ENCODE data around the gene DACH1. TPM values are rescaled to one million over a fixed set of nuclear protein-coding genes. Genes with fewer than 3 reads are reported as not detected.

DACH1 gene
- polyA plus RNA-seq, 1 donor from 2014 or later, result not detected

DNA sequence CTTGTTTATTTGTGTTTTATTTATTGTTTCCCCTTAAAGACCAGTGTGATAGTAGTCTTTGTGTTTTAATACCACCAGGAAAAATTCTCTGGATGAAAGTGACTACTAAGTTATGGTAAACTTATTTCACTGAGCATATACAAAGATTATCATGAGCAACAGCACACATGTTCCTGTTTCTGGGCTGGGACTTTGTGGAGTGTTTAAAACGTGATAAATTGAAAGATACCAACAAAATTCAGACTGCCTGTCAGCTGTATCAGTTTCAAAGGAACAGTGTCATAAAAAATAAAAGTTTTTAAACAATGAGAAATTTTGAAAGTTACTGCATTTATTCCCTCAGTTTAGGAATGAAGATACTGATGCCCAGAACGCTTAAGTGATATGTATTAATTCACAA is 259.4 kb downstream of the DACH1 start:
- no peak overlapping the region for H3K4me3 Mint-ChIP-seq
- H3K9me3 Mint-ChIP-seq, result no peaks in the 10 kb centered on the region
- H3K27ac Mint-ChIP-seq, result no peak overlapping the region
- H3K36me3 Mint-ChIP-seq, result no peaks in the 10 kb centered on the region
- no peaks in the 10 kb centered on the region for H3K4me1 Mint-ChIP-seq
- H3K27me3 Mint-ChIP-seq, result no peaks in the 10 kb centered on the region

DNA sequence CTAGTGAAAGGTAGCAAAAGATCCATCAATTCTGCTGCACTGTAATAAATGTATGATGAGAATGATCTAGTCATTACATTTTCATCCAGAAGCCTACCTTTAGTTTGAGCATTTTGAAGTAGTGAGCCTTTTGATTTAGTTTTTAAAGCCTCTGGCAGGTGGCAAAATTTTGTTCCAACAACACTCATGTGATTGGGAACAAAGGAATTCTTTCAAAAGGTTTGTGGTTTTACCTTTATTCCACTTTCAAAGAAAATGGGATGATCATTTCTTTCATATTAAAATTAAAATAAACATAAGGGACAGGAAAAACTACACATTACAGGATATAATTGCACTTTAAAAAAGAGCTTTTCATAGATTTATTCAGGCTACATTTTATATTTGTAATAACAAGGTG is 260.2 kb downstream of the DACH1 start:
- no peak overlapping the region for H3K4me3 Mint-ChIP-seq
- peaks cover 0 to 3% (median 1%) of the 10 kb centered on the region in 3 donors for H3K9me3 Mint-ChIP-seq
- H3K36me3 Mint-ChIP-seq, result no peaks in the 10 kb centered on the region
- no peaks in the 10 kb centered on the region for H3K27me3 Mint-ChIP-seq
- no peak overlapping the region for H3K27ac Mint-ChIP-seq
- H3K4me1 Mint-ChIP-seq, result no peaks in the 10 kb centered on the region

DNA sequence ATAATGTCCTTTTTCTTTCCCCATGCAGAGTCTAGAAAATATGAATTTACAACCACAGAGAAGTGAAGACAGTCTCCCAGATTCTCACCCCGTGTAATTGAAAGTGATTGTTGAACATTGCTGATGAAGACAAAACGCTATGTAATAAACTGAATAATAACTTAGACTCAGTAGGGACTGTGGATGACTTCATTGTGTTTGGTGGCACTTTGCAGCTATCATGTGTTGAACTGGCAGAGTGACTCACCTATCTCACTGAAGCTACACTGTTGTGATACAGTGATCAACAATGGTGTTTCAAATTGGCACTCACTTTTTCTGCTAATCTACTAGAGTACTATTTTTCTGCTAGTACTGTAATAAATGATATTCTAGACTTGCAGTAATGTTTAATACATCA is 261.3 kb downstream of the DACH1 start:
- no peaks in the 10 kb centered on the region for H3K4me1 Mint-ChIP-seq
- H3K27me3 Mint-ChIP-seq, result no peaks in the 10 kb centered on the region

DNA sequence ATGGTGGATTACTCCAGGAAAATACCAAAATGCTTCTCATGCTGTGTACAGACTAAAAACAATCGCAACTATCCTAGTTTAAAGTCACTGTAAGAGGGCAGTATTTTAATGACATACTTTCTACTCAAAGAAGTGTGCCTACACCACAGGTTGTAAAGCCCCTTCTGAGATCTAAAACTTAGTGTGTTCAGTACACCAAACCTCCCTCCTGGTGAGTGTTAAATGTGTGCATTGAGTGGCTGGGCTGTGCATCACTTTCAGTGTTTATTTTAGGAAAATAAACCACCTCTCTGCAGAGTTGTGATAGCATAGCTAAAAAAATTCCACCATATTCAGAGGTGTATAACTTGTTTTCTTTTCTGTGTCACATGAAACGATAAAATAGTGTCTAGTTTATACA is 263.7 kb downstream of the DACH1 start:
- H3K9me3 Mint-ChIP-seq, result peaks cover 0 to 3% (median 1%) of the 10 kb centered on the region in 3 donors
- H3K4me3 Mint-ChIP-seq, result no peak overlapping the region
- H3K27ac Mint-ChIP-seq, result no peak overlapping the region
- H3K4me1 Mint-ChIP-seq, result no peaks in the 10 kb centered on the region
- no peaks in the 10 kb centered on the region for H3K36me3 Mint-ChIP-seq
- no peaks in the 10 kb centered on the region for H3K27me3 Mint-ChIP-seq

More for the DNA sequence above, 261.3 kb downstream of the DACH1 start:
- no peaks in the 10 kb centered on the region for H3K36me3 Mint-ChIP-seq
- no peak overlapping the region for H3K27ac Mint-ChIP-seq
- H3K4me3 Mint-ChIP-seq, result no peak overlapping the region
- peaks cover 0 to 3% (median 1%) of the 10 kb centered on the region in 3 donors for H3K9me3 Mint-ChIP-seq

DNA sequence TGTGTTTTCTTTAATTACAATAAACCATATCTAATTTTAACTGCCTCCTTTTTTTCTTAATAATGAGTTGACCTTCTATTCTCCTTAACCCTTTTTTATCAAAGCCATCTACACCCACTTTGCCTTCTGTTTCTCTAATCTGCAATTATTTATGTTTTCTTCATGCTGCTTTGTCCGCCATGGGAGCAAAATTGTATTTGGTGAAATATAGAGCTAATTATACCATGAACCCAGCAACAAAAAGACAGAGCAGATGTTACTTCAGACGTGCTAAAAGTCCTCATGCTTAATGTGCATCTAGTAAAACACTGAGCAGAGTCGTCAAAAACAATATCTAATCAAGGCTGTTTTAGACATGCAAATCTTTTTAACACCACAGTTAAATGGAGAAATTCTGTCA is 264.7 kb downstream of the DACH1 start:
- Mint-ChIP-seq H3K4me1 (no peaks in the 10 kb centered on the region), H3K4me3 (no peak overlapping the region), H3K36me3 (no peaks in the 10 kb centered on the region), H3K27me3 (no peaks in the 10 kb centered on the region), H3K9me3 (peaks cover 0 to 3% (median 1%) of the 10 kb centered on the region in 3 donors), H3K27ac (no peak overlapping the region)

DNA sequence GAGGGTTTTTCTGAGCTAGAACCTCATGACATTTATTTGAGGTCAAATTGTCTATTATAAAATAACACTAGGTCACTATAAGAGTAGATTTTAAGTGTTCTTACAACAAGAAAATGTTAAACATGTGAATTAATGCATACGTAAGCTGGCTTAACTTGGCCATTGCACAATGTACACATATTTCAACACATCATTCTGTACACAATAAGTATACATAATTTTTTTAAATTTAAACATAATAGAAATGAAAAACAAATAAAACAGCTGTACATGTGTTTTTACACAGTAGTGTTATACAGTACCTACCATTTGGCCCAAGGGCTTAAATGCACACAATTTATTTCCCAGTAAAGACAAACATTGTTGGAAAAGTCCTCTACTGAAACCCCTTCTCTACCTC is 269.9 kb downstream of the DACH1 start:
- Mint-ChIP-seq H3K4me1 (no peaks in the 10 kb centered on the region), H3K27me3 (no peaks in the 10 kb centered on the region), H3K4me3 (no peak overlapping the region), H3K9me3 (no peaks in the 10 kb centered on the region), H3K27ac (no peak overlapping the region), H3K36me3 (no peaks in the 10 kb centered on the region)

DNA sequence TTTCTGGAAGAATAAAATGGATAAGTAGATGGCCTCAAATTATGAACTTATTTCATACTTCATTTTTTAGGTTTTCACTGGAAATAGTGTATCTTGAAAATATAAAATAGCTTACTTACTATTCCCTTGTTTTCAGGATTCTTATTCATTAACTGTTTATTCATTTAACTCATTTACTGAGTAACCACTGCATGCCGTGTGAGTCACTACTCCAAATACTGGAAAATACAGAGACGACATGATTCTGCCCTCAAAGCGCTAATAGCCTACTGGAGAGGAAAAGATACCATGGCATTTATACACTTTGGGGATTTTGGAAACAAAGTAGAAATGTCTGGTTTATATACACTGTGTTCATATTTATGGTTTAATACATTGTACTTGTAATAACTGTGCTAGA is 270.9 kb downstream of the DACH1 start:
- H3K4me1 Mint-ChIP-seq, result no peaks in the 10 kb centered on the region
- no peaks in the 10 kb centered on the region for H3K36me3 Mint-ChIP-seq
- no peaks in the 10 kb centered on the region for H3K27me3 Mint-ChIP-seq
- H3K9me3 Mint-ChIP-seq, result no peaks in the 10 kb centered on the region
- H3K4me3 Mint-ChIP-seq, result no peak overlapping the region
- H3K27ac Mint-ChIP-seq, result no peak overlapping the region

DNA sequence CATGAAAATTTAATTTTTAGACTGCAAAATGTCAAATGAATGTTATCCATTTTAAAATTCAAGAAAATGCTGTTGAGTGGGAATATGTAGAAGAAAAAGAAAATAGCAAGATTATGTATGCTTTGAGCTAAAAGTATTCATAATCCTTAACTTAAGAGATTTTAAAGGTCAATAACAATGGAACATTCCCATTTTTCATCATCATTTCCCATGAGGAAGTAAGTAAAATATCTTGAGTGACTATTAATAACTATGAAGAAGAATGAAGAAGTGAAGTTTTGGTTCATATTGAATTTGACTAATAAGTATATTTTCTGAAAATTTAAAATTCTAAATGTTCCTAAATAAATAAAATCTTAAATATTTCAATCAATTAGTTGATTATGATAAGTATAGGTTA is 273.4 kb downstream of the DACH1 start:
- H3K36me3 Mint-ChIP-seq, result no peaks in the 10 kb centered on the region
- H3K27ac Mint-ChIP-seq, result no peak overlapping the region
- no peak overlapping the region for H3K4me3 Mint-ChIP-seq
- H3K9me3 Mint-ChIP-seq, result no peaks in the 10 kb centered on the region
- H3K27me3 Mint-ChIP-seq, result no peaks in the 10 kb centered on the region
- H3K4me1 Mint-ChIP-seq, result no peaks in the 10 kb centered on the region

DNA sequence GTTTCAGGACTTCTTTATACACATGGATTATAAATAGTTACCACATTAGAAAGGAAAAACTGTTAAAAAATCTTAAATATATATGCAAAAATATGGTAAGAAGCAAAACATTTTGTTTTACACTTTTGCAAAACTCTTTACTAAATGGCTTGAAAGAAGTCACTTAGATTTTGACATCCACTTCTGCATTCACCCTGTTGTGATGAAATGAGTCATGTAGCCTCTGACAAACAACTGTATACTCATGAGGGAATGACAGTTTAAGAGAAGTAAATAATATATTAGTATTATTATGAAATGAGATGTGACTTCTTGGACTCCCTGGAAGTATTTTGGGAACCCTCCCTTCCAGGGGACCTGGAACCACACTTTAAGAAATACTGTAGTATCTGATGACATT is 275.6 kb downstream of the DACH1 start:
- Mint-ChIP-seq H3K27ac (no peak overlapping the region), H3K27me3 (no peaks in the 10 kb centered on the region), H3K9me3 (no peaks in the 10 kb centered on the region), H3K4me1 (no peaks in the 10 kb centered on the region), H3K36me3 (no peaks in the 10 kb centered on the region), H3K4me3 (no peak overlapping the region)

DNA sequence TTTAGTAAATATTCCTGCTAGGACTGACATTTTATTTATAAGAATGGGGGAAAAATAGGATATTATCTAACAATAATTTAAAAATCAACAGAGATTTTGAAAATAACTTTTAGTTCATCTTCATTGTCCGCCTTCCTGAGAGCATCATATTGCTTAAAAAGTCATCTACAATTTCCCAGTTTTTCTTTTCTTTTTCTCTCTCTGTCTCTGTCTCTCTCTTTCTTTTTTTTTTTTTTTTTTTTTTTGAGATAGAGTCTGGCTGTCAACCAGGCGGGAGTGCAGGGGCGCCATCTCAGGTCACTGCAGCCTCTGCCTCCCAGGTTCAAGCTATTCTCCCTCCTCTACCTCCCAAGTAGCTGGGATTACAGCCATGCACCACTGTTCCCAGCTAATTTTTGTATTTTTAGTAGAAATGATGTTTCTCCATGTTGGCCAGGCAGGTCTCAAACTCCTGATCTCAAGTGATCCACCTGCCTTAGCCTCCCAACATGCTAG is 276.3 kb downstream of the DACH1 start:
- Mint-ChIP-seq H3K4me3 (no peak overlapping the region), H3K36me3 (no peaks in the 10 kb centered on the region), H3K27me3 (no peaks in the 10 kb centered on the region), H3K9me3 (no peaks in the 10 kb centered on the region), H3K27ac (no peak overlapping the region), H3K4me1 (no peaks in the 10 kb centered on the region)

DNA sequence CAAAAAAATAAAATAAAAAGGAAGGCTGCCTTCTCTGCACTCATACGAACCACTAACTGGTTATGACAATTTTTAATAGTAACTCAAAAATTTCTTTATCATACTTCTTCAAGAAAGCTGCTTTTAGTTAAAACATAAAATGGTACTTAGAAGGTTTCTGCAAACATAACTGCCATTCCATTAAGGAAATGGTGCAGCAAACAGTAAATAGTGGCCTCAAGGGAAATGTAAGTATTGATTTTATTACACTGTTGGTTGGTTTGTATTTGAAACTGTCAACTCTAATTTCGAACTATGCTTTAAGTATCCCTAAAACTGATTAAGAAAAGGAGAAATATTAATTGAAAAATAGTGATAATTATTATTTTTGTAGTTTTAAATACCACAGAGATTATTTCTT is 278.0 kb downstream of the DACH1 start:
- Mint-ChIP-seq H3K27ac (no peak overlapping the region), H3K27me3 (no peaks in the 10 kb centered on the region), H3K36me3 (no peaks in the 10 kb centered on the region), H3K4me3 (no peak overlapping the region), H3K4me1 (no peaks in the 10 kb centered on the region), H3K9me3 (no peaks in the 10 kb centered on the region)

DNA sequence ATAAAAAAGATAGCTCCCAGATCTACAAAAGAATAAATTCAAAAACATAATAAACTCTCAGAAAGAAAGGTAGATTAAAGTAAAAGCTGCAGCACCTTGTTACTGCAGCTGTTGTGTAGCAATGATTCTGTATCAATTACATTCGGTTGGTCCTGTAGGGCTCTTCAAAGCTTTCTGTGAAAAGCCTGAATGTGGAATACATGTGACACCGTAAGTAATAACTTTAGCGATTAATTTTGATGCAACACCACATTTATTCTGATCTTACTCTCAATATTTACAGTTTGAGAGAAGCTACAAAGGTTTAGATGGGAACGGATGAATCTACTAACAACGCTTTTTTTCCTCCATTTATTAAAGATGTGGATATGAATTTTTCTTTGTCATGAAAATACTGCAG is 279.2 kb downstream of the DACH1 start:
- no peak overlapping the region for H3K4me3 Mint-ChIP-seq
- no peaks in the 10 kb centered on the region for H3K9me3 Mint-ChIP-seq
- H3K4me1 Mint-ChIP-seq, result no peaks in the 10 kb centered on the region

DNA sequence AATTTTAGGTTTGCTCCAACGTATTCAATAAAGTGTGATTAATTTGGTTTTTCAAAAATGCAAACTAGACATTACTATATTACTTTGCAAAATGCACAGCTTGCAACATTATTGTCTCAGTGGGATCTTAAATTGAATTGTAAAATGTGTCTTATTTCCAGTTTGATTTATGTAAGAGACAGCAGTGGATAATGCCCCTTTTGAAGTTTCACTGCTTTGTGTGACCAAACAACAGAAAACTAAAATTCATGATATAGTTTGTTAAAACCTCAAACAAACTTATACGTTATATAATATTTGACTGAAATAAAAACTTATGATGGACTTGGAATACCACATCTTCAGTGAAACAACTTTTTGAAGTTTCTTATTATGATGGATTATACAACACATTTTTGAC is 279.8 kb downstream of the DACH1 start:
- Mint-ChIP-seq H3K27me3 (no peaks in the 10 kb centered on the region), H3K4me1 (no peaks in the 10 kb centered on the region), H3K36me3 (no peaks in the 10 kb centered on the region), H3K27ac (no peak overlapping the region), H3K4me3 (no peak overlapping the region), H3K9me3 (no peaks in the 10 kb centered on the region)

More for the DNA sequence above, 279.2 kb downstream of the DACH1 start:
- no peak overlapping the region for H3K27ac Mint-ChIP-seq
- no peaks in the 10 kb centered on the region for H3K36me3 Mint-ChIP-seq
- no peaks in the 10 kb centered on the region for H3K27me3 Mint-ChIP-seq

DNA sequence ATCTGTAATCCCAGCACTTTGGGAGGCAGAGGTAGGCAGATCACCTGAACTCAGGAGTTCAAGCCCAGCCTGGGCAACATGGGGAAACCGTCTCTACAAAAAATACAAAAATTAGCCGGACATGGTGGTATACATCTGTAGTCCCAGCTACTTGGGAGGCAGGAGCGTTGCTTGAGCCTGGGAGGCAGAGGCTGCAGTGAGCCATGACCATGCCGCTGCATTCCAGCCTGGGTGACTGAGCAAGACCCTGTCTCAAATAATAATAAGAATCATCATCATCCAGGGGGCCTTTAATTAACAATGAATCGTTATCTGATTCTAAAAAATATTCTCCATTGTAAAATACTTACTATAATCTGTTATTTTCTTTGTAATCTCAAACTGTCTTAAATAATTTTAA is 283.4 kb downstream of the DACH1 start:
- H3K27me3 Mint-ChIP-seq, result no peaks in the 10 kb centered on the region
- H3K27ac Mint-ChIP-seq, result no peak overlapping the region
- H3K9me3 Mint-ChIP-seq, result no peaks in the 10 kb centered on the region
- no peak overlapping the region for H3K4me3 Mint-ChIP-seq
- H3K36me3 Mint-ChIP-seq, result no peaks in the 10 kb centered on the region
- H3K4me1 Mint-ChIP-seq, result no peaks in the 10 kb centered on the region

DNA sequence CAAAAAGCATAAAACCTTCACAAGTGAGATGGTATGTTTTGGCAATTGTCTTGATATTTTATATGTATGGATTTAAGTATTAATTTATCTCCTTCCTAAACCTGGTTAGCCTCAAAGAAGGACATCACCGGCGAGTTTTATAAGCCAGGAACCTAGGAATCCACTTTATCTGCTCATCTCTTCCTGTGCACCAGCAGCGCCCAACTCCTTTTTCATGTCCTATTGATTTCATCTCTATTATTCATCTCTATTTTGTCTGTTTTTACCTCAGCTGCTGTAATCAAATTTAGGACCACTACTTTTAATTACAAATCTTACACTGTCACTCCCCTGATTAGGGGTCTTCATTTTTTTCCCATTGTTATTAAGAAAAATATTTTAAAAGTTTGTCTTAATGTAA is 286.4 kb downstream of the DACH1 start:
- no peaks in the 10 kb centered on the region for H3K9me3 Mint-ChIP-seq
- H3K4me1 Mint-ChIP-seq, result no peaks in the 10 kb centered on the region
- no peak overlapping the region for H3K4me3 Mint-ChIP-seq
- H3K27me3 Mint-ChIP-seq, result no peaks in the 10 kb centered on the region
- no peak overlapping the region for H3K27ac Mint-ChIP-seq
- no peaks in the 10 kb centered on the region for H3K36me3 Mint-ChIP-seq

DNA sequence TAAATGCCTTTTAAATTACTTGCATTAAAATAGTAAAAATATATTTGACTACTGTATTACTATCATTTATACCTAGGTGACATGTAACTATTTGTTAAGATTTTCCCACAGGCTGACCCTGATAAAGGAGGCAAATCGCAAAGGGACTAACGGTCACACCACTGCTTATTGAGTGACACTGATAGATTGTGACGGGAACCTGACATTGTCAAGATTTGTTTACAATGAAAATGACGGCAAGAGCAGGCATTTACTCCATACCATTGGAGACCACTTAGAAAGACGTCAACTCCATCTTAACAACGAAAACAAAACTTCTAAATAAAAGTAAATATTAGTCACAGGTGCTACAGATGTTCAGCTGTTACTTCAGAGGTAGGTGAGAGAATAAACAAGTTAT is 289.0 kb downstream of the DACH1 start:
- Mint-ChIP-seq H3K27ac (no peak overlapping the region), H3K9me3 (no peaks in the 10 kb centered on the region), H3K36me3 (no peaks in the 10 kb centered on the region), H3K27me3 (no peaks in the 10 kb centered on the region), H3K4me1 (no peaks in the 10 kb centered on the region), H3K4me3 (no peak overlapping the region)

DNA sequence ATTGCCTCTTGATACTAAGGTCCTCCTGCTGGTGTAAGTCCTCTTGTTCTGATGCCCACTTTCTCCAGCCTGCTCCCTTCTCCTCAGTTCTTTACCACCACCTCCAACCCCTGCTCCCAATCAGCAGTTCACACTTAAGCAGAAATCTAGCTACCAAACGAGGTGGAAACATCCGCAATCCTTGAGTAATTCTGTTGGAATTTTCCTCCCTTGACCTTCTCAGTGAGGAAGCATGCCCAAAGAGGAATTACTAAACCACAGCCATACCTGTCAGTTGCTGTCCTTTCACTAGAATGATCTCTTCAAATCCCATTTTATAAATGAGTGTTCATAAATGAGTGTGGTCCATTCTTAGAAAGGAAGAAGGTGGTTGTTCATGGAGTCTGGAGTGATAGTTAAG is 289.9 kb downstream of the DACH1 start:
- Mint-ChIP-seq H3K4me3 (no peak overlapping the region), H3K4me1 (no peaks in the 10 kb centered on the region), H3K36me3 (no peaks in the 10 kb centered on the region)

More for the DNA sequence above, 289.9 kb downstream of the DACH1 start:
- peaks cover 0 to 2% (median 0%) of the 10 kb centered on the region in 3 donors for H3K9me3 Mint-ChIP-seq
- H3K27me3 Mint-ChIP-seq, result no peaks in the 10 kb centered on the region
- H3K27ac Mint-ChIP-seq, result no peak overlapping the region
